ENCODE results near the gene DSCAML1.

The DSCAML1 gene

DNA sequence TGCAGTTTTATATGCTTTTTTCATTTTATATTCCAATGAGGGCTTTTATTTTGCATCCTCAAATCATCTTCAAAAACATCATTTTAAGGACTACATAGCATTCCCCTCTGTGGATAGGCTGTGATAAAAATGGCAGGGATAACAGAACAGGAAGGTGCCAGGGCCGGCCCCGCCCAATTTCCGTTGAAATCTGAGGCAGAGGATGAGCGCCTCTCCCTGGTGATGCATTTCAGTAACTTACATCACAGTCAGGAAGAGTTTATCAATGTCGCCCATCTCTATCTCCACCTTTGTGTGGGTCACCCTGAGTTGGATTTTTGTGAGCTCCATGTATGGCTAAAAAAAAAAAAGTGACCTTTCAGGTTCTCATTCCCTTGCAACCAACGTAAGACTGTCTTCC, 201.6 kb downstream of the DSCAML1 start:
- intact Hi-C loops (cut with DNase I): no loop called here
- no peak for DNase-seq

DNA sequence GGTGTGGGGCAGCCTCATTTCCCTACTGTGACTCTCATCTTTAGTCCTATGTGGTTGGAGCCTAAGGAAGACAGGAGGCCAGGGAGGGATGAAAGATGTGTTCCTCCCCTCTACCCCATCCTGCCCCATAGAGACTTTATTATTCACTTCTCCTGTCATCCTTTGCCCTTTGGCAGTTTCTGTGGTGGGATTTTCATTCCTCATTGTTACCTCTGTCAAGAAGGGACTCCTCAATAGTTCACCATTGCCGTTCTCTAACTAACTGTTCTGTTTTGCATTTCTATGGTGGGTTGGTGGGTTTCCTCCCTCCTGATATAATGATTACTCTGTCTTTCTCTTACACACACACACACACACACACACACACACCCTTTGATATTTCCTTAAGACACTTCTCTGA, 202.3 kb downstream of the DSCAML1 start:
- intact Hi-C loops (cut with DNase I): no loop called here
- DNase-seq: no peak

DNA sequence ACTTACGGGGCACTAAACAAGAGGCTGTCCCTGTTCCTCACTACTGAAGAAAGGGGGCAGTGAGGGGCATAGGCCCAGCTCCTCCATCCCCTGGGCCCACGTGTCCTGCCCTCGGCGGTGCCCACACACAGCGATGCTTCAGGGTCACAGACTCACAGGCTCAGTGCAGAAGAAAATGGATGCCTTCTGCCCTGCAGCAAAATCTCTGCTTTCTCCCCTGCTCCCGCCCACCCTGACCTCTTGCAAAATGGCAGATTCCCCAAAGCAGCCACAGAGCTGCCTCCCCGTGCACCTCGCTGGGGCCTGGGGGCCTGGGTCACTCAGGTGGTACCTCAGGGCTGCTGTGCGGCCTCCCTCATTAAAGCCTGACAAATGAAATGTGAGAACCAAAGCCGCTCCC, 204.0 kb downstream of the DSCAML1 start:
- DNase-seq: peak in 1 of 42 donors; percentile 36
- intact Hi-C loops (cut with DNase I): no loop called here

DNA sequence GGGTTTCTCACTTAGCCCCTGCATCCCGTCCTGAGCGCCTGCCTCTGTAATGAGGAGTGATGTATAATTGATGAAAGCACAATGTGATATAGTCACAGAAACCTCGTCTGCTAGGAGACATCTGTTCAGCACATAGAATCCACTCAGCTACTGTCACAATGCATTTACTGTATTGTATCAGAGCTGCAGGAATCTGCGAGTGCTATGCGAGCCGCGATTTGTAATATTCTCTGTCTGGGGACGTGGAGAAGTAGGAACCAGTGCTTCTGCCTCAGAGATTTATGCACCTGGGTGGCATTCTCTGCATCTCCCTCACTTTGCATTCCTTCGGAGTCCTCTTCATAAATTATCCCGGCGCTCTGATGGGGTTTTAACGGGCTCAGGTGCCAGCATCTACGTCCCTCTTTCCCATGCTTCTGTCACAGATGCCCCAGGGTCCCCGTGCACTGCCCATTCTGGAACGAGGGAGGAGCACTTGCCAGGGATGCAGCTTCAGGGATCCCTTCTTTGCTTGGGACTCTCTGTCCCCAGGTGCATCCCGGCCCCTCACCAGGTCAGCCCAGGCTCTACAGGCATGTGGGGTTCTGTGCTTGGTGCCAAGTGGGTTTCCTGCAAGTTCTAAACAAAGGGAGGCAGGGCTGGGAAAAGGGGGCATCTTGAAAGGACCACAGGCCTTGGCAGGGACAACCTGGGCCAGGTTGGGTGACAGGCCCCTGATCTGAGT, 205.5 kb downstream of the DSCAML1 start:
- peak in 11 of 42 donors; percentile 20 to 70 (median 46) for DNase-seq
- intact Hi-C loops (cut with DNase I): no loop called here

DNA sequence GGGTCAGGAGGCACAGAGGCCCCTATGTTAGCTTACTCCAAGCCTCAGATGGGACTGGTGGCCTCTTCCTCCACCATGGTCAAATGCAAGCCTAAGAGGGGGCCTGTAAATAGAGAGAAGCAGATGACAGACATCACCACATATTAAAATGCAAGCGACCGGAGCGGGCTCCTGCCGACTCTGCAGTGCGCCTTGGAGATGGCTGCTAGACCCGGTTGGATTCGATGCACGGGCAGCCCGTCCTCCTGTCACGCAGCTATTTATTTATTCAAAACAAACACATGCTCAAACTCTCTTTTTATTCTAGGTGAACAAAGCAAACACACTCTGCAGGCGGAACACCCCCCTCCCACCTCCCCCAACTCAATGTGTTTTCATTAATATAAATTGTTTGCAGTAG, 208.0 kb downstream of the DSCAML1 start:
- intact Hi-C loops (cut with DNase I): no loop called here
- peak in 2 of 42 donors; percentile 24 to 34 for DNase-seq

DNA sequence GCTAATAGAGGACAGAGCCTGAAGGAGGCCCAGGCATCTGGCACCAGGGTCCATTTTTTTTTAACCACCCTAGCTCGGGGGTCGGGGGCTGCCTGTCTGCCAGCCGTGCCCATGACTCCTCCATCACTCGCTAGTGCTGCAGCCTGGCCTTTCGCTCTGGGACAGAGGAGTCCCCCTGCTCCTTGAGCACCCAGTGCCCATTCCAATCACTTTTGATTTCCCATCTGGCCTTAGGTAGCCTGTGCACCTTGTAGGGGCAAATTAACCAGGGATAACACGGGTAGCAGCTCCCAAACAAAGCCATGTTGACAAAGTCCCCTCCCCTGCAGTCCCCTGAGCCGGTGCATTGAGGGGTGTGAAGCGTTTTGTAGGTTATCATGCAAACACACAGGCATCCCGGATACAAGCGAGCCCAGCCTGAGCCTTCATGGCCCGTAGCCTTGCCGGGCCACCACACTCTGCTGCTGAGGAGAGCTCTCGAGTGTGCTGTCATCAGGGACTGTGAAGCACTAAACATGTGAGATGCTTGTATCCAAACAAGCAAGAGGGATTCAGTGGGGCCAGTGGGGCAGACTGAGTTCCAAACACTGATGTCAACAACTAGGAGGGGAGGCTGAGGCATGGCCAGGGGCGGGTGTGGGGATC, 208.7 kb downstream of the DSCAML1 start:
- DNase-seq: peak in 2 of 42 donors; percentile 34 to 40
- intact Hi-C loops (cut with DNase I): no loop called here

DNA sequence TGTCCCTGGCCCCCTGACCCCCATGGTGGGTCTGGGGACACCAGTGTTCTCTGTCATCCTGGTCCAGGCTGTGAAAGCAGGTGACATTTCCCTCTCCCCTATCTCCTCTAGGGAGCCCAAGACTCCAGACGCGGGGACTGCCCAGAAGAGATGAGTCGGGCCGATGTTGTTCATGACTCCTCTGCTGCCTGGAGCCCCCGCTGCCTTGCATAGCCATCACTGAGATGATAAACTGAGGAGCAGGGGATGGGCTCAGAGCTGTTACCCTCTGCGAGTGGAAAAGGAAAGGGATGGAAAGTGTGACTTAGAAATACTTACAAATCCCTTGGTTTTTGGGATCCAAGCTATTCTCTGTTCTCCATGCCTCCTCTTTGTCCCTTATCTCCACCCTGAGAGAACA, 209.6 kb downstream of the DSCAML1 start:
- intact Hi-C loops (cut with DNase I): no loop called here

DNA sequence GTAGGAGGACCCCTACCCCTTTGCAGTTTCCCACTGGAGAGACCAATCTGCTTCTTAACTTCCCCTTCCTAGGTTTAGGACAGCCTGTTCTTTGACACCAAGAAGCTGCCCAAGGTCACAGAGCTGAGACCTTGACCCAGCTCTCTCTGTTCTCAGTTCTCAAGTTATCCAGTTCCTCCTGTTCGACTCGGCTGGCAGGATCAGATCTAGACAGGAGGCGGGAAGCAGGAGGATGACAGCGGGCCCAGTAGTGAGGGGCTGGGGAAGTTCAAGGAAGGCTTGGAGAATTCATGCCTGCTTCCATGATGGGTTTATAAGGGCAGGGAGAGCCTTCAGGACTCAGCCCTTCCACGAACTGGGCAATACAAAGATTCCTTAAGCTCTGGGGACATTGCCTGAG, 210.6 kb downstream of the DSCAML1 start:
- peak in 2 of 42 donors; percentile 0 to 27 for DNase-seq
- intact Hi-C loops (cut with DNase I): no loop called here

More for the DNA sequence above, 209.6 kb downstream of the DSCAML1 start:
- DNase-seq: peak in 1 of 42 donors; percentile 23

DNA sequence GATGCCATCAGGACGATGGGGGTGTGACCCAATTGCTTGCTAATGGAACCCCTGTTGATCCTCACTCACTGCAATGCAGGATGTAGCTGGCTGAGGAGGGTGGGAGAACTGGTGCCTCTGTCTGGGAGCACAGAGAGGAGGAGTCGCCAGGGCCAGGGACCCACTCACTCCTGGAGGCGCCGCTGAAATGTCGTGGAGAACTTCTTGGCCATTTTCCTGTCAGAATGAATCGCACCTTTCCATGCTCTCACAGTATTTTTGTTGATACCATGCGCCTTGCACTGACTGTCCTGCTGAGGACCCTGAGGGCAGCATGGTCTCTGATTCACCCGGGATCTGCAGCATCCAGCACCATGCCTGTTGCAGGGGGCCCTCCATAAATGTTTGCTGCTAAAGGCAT, 211.4 kb downstream of the DSCAML1 start:
- intact Hi-C loops (cut with DNase I): no loop called here
- DNase-seq: peak in 1 of 42 donors; percentile 35

DNA sequence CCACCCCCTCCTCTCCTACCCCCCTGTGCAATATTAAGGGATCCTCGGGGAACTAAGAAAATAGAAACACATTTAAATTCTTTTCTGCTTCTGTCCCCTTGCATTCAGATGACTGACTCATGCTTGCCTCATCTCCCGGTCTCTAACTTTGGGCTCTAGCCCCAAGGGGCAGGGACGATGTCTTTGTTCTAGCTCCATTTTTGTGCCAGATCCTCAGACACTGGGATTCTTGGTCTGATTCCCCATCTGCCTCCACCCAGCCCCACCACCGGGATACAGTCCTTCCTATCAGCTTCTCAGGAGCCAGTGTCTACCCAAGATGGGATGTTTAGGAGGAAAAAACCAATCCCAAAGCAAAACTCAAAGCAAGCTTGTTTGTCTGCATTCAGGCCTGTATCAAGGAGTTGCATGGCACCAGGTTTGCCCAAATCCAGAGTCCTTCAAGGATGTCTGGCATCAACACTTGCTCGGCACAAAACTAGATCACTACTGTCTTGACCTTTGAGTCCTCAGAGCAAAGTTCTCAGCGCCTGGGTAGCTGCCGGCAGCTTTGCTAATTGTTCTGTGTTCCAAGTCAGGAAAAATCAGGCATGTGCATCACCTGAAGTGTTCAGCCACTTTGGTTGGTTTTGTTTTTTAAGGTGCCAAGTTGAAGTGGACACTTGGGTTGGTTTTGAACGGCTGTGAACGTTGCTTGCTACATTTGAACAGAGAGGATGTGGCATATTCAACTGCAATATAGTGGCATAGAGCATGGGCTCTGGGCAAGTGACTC, 212.8 kb downstream of the DSCAML1 start:
- intact Hi-C loops (cut with DNase I): loop anchor here (5.0 kb wide), 1 partner anchor 47 kb away; no protein-coding TSS in a partner anchor
- peak in 8 of 42 donors; percentile 17 to 68 (median 36) for DNase-seq

DNA sequence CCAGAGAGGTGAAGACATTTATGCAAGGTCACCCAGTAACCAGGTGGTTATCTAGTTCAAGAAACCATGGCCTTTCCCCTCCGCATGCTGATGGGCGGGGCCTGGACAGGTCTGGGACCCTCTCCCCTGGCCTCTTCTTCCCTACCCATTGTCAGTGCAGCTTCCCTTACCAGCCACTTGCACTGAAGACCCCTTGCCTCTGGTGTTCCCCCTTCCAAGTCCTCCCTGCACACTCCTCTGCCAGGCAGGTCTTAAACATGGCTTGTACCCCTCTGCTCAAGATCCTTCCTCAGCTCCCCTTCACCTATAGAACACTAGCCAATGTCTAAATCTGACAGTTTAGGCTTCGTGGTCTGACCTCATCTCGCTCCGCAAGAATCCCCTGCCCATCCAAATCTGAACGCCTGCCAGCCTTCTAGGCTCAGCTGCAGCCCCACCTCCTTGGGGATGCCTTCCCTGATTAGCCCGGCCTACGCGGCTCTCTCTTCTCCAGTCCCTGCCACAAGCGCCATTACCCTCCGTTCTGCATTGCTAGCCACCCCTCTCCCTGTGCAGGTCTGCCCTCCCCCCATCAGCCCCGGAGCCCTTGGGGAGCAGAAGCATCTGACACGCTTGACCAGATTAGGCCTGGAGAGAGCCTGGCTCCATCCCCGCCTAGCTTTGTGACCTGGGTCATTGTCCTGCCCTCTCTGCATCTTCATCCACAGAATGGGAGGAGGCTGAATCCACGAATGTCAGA, 213.8 kb downstream of the DSCAML1 start:
- intact Hi-C loops (cut with DNase I): loop anchor here (5.0 kb wide), 1 partner anchor 46 kb away; no protein-coding TSS in a partner anchor
- DNase-seq: peak in 32 of 42 donors; percentile 18 to 84 (median 60)

DNA sequence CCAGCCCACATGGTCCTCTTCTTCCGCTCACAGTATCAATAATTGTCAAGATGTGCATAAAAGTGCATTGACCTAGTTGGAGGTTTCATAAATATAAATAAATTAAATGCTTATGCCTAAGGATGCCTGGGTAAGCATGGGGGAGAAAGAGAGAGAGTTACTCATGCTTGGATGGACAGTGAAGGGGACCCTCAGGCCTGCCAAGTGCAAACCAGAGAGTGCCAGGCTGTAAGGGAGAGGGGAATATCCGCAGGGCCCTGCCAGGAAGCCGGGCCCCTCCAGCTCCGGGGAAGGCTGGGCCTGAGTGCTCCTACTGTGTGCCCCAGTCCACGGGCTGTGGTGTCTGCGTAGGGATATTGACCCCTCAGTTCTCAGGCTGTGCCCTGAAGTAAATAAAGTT, 214.6 kb downstream of the DSCAML1 start:
- DNase-seq: peak in 1 of 42 donors; percentile 29
- intact Hi-C loops (cut with DNase I): loop anchor here (5.0 kb wide), 1 partner anchor 45 kb away; no protein-coding TSS in a partner anchor

DNA sequence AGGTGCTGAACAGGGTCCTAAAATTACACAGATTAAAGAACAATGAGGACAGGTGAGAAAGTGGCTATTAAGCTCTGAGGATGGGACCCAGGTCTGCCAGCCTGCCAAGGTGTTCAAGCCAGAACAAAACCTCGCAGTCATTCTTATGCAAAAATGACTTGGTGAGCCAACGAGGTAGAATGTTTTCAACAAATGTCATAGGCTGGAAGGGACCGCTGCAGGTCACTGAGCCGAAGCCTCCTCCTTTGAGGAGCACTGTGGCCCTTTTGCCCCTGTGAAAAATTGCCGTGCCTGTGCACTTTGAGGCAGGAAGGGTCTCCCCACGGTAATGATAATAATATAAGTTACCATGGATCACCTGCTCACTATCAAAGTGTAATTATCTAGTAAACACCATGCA, 216.2 kb downstream of the DSCAML1 start:
- intact Hi-C loops (cut with DNase I): loop anchor here (5.0 kb wide), 1 partner anchor 44 kb away; no protein-coding TSS in a partner anchor
- peak in 1 of 42 donors; percentile 1 for DNase-seq

DNA sequence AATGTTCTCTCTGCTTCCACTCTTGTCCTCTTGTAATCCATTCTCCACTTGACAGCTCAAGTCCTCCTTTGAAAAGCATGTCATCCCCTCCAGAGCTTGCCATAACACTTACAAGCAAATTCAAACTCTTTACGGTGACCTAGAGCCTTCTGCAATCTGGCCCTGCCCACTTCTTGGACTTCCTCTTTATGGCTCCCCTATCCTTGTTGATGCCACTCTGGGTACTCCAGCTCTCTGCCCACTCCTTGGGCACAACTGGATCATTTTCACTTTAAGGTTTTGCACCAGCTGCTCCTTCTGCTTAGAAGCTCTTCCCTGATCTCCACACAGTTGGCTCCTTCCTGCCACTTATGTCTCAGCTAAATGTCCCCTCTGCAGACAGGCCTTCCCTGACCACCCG, 217.9 kb downstream of the DSCAML1 start:
- intact Hi-C loops (cut with DNase I): no loop called here
- DNase-seq: peak in 3 of 42 donors; percentile 1 to 19 (median 4)

DNA sequence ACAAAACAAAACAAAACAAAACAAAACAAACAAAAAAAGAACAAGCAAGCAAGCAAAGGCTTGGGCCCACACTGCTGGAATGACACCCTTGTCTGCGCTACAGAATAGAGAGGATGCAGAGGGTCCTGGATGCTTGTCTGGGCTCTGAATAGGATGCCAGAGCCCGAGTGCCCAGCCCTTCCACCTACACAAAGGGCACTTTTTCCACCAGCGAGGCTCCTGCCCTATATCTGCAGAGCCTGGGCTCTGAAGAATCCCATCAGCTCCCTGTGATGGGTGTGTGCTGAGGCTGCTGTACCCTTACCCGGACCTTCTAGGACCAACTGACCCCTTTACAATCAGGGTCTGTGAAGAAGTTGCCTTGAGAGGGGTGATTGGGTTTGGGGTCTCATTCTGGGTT, 221.2 kb downstream of the DSCAML1 start:
- intact Hi-C loops (cut with DNase I): no loop called here
- peak in 1 of 42 donors; percentile 20 for DNase-seq

DNA sequence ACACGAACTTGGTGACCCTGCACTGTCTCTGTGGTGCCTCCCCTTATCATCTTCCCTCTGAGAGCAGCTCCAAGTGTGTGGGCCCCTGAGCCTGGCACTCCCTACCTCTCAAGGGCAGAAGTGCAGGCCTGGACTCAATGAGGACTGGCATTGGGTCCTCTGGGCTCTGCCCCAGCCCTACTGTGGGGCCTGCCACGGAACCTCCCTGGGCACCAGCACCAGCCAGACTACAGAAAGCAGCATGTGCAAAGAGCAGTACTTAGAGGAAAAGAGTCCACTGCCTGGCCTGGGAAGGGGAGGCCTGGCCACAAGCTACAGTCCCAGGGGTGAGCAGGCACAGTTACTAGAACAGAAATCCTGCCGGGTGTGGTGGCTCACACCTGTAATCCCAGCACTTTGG, 222.5 kb downstream of the DSCAML1 start:
- intact Hi-C loops (cut with DNase I): no loop called here
- peak in 2 of 42 donors; percentile 6 to 19 for DNase-seq

DNA sequence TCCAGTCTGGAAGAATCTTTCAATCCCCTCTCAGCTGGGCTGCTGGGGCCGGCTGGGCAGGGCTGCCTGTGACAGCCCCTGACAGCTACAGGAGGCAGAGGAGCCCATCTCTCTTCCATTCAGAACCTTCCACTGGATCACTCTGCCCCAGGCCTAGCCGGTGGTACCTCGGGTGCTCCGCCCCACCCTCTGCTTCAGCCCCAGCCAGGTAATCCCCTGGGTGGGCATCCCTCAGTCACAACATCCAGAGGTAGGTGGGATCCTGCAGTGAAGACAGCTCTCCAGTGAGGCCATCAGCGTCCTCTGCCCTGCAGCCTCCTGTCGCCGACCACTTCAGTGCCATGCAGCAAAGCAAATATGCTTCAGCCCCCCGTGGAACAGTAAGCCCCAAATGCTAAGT, 223.7 kb downstream of the DSCAML1 start:
- peak in 2 of 42 donors; percentile 7 to 21 for DNase-seq
- intact Hi-C loops (cut with DNase I): no loop called here

DNA sequence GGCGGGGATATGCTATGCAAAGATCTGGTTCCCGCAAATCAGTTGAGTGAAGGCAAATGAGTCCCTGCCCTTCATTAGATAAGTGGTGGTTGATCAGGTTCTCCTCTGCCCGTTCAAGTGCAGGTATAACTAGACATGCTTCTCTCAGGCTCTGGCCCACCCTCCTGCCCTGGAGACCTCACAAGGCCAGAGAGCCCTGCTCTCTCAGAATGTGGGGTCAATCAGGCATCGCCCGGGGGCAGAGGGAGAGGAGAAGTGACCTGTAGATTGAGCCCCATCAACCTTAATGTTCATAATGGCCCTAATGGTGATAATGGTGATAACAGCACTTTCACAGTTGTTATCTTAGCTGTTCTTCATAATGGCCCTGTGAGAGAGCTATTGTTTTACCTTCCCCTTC, 224.3 kb downstream of the DSCAML1 start:
- peak in 1 of 42 donors; percentile 32 for DNase-seq
- intact Hi-C loops (cut with DNase I): no loop called here

DNA sequence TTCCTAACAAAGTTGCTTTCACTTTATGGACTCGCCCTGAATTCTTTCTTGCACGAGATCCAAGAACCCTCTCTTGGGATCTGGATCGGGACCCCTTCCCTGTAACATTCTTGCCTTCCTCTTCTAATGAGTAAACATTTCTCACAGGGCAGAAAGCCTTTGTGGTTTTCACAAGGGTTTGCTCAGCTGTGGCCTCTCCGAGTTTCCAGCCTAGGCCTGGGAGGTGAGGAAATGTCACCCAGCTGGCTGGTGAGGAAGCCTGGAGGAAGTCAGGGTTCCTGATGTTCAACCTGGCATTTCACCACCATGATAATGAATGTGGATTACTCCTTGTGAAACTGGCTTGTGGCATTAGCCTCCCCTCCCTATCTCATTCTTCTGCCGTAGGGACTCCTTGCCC, 224.9 kb downstream of the DSCAML1 start:
- intact Hi-C loops (cut with DNase I): no loop called here
- peak in 1 of 42 donors; percentile 24 for DNase-seq

All from head of caudate nucleus (tissue), 42 donors.